HTR-8/SVneo (cell line): ENCODE data around the gene ARHGEF6.
"Not testable (repeated sequence)": the region's sequence is repeated elsewhere in the genome, so short reads cannot be mapped to it uniquely, and the experiment has no call there.

Experiments used
- DNase-seq: peaks from one replicate; pipeline ENCODE4 v3.0.0; 2011; ENCODE audit warnings: low spot score, mixed read lengths; ENCODE audit not compliant: insufficient read length
- FAIRE-seq: peaks from 2 replicates; lab custom pipeline; 2011; peaks lifted over from hg19 to GRCh38; lab: Jason Lieb, UNC

ARHGEF6 gene

GRCh38 chrX:136780763-136781162 is at the start of gene ARHGEF6:
Gene ARHGEF6, minus strand, starts transcription at chrX:136780932. Its CDS starts 50 bp downstream, at chrX:136780882.
- FAIRE-seq: no peak
- DNase-seq: no peak

GRCh38 chrX:136829413-136829812 is 48.7 kb upstream of the ARHGEF6 start:
- DNase-seq (no peak), FAIRE-seq (no peak)

GRCh38 chrX:136828830-136829229 is 48.1 kb upstream of the ARHGEF6 start:
- FAIRE-seq: no peak
- no peak for DNase-seq

GRCh38 chrX:136827026-136827425 is 46.3 kb upstream of the ARHGEF6 start:
- FAIRE-seq (no peak), DNase-seq (no peak)

GRCh38 chrX:136825771-136826170 is 45.0 kb upstream of the ARHGEF6 start:
- DNase-seq: no peak
- FAIRE-seq: no peak

- no peak for DNase-seq
- no peak for FAIRE-seq
Observed at GRCh38 chrX:136823175-136823574, 42.4 kb upstream of the ARHGEF6 start.

- DNase-seq (no peak), FAIRE-seq (no peak)
Observed at GRCh38 chrX:136822337-136823095, 41.8 kb upstream of the ARHGEF6 start.

- FAIRE-seq, DNase-seq: not testable (repeated sequence)
Observed at GRCh38 chrX:136819756-136820155, 39.0 kb upstream of the ARHGEF6 start.

GRCh38 chrX:136819031-136819703 is 38.4 kb upstream of the ARHGEF6 start:
- FAIRE-seq (no peak), DNase-seq (no peak)

GRCh38 chrX:136816975-136817374 is 36.2 kb upstream of the ARHGEF6 start:
- FAIRE-seq (no peak), DNase-seq (no peak)

GRCh38 chrX:136814847-136815750 is 34.4 kb upstream of the ARHGEF6 start:
- DNase-seq (no peak), FAIRE-seq (no peak)

- no peak for DNase-seq
- no peak for FAIRE-seq
Observed at GRCh38 chrX:136812286-136812685, 31.6 kb upstream of the ARHGEF6 start.

GRCh38 chrX:136810493-136810892 is 29.8 kb upstream of the ARHGEF6 start:
- DNase-seq: no peak
- FAIRE-seq: no peak

- FAIRE-seq (no peak), DNase-seq (no peak)
Observed at GRCh38 chrX:136806891-136807410, 26.2 kb upstream of the ARHGEF6 start.

GRCh38 chrX:136802515-136802914 is 21.8 kb upstream of the ARHGEF6 start:
- FAIRE-seq (no peak), DNase-seq (no peak)

- DNase-seq (no peak), FAIRE-seq (no peak)
Observed at GRCh38 chrX:136797787-136798186, 17.1 kb upstream of the ARHGEF6 start.

GRCh38 chrX:136795132-136795531 is 14.4 kb upstream of the ARHGEF6 start:
- DNase-seq, FAIRE-seq: not testable (repeated sequence)

GRCh38 chrX:136794660-136795059 is 13.9 kb upstream of the ARHGEF6 start:
- DNase-seq, FAIRE-seq: not testable (repeated sequence)

GRCh38 chrX:136794080-136794479 is 13.3 kb upstream of the ARHGEF6 start:
- no peak for FAIRE-seq
- DNase-seq: no peak

GRCh38 chrX:136789856-136790255 is 9.1 kb upstream of the ARHGEF6 start:
- DNase-seq (no peak), FAIRE-seq (no peak)
